ENCODE data around the gene TSN.

The TSN gene

DNA sequence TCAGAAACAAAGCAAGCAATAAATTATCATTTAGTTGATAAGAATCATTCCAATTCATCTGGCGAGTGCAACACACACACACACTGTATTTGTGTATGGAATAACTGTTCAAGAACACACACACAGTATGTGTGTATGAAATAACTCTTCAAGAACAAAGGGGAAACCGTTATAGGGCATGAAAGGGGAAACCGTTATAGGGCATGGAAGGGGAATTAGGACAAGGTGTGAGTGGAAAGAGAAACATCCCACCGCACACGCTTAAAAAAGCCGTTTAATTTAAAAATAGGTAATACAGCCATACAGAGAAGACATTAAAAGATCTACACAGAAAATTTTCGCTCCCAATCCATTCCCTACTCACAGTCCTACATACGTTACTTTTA, 607 bp upstream of the TSN start:
- Histone ChIP-seq H3K4me2 (ENCODE audit: low read depth, low read length, poor library complexity, severe bottlenecking) (peak overlapping the region; percentile 89), H3K9me2 (replicated peaks; ENCODE audit: low read depth, low read length) (no peaks in the 10 kb centered on the region), H2AFZ (ENCODE audit: low read length) (peak overlapping the region; percentile 66; the same call in 1 of the 2 replicates), H3K9ac (ENCODE audit: low read depth, low read length, poor library complexity, severe bottlenecking) (peak overlapping the region; percentile 79), H3F3A (ENCODE audit: low read depth) (no peaks in the 10 kb centered on the region), H3K9me3 (ENCODE audit: insufficient read depth, low read depth, low read length) (no peaks in the 10 kb centered on the region), H3K36me3 (ENCODE audit: insufficient read depth, low read length) (peaks cover 3% of the 10 kb centered on the region; the same call in 1 of the 2 replicates), H3K4me1 (ENCODE audit: insufficient read depth, low read length, poor library complexity, severe bottlenecking) (peaks cover 25% of the 10 kb centered on the region), H3K27me3 (ENCODE audit: insufficient read depth, low read length, poor library complexity, severe bottlenecking) (no peaks in the 10 kb centered on the region), H3K4me3 (ENCODE audit: low read length, poor library complexity, severe bottlenecking) (peak overlapping the region; percentile 100), H3K79me2 (ENCODE audit: insufficient read depth, low read length) (peaks cover 55% of the 10 kb centered on the region), H4K20me1 (ENCODE audit: insufficient read depth, low read length, poor library complexity, severe bottlenecking) (peaks cover 27% of the 10 kb centered on the region)
- TF ChIP-seq, protein P1, sequence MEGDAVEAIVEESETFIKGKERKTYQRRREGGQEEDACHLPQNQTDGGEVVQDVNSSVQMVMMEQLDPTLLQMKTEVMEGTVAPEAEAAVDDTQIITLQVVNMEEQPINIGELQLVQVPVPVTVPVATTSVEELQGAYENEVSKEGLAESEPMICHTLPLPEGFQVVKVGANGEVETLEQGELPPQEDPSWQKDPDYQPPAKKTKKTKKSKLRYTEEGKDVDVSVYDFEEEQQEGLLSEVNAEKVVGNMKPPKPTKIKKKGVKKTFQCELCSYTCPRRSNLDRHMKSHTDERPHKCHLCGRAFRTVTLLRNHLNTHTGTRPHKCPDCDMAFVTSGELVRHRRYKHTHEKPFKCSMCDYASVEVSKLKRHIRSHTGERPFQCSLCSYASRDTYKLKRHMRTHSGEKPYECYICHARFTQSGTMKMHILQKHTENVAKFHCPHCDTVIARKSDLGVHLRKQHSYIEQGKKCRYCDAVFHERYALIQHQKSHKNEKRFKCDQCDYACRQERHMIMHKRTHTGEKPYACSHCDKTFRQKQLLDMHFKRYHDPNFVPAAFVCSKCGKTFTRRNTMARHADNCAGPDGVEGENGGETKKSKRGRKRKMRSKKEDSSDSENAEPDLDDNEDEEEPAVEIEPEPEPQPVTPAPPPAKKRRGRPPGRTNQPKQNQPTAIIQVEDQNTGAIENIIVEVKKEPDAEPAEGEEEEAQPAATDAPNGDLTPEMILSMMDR (conservative IDR thresholded peaks at IDR 0.05; ENCODE audit: low read length): no peak
- TF ChIP-seq EZH2phosphoT487 (IDR thresholded peaks at IDR 0.05; ENCODE audit: borderline replicate concordance): no peak

DNA sequence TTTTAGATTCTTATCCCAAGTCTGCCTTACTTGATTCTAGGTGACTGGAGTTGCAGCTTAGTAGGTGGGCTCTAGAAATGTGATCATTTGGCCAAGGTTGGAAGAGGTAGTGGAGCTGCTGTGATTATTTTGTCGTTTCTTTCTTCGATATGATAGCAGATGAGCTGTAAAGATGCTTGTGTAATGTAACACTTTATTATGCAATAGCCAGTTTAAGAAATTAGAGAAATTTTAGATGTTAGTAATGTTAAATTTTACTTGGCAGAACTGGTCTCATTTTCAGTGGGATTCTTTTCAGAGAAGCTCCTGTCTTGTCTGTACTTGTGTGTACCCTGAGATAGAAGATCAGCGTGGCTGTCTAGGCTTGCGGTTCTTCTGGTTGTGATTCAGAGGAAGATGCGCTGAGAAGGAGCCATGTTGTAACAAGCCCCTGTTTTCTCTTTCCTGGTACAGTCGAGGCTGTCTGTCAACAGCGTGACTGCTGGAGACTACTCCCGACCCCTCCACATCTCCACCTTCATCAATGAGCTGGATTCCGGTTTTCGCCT, 9.3 kb downstream of the TSN start:
- Histone ChIP-seq H3K9ac (ENCODE audit: low read depth, low read length, poor library complexity, severe bottlenecking) (no peak overlapping the region), H3K36me3 (ENCODE audit: insufficient read depth, low read length) (peaks cover 71% of the 10 kb centered on the region)

DNA sequence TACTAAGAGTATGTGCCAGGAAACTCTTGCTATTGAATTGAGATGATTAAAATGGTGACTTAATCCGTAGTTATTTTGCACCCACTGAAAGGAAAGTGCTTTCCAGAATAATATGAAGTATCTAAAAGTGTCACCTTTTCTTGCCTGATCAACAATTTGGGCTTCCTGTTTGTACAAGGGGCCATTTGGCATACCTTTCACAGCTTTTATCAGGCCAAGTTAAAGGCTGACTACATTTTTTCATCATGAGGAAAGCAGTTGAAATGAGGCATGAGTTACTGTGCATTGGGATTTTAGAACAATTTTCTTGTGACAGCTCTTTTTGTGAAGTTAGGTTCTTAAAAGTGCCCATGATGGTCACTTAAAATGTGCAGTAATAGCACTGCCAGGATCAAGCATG, 11.2 kb downstream of the TSN start:
- no peak overlapping the region for H3K4me2 ChIP-seq (ENCODE audit: low read depth, low read length, poor library complexity, severe bottlenecking)
- no peak for TF ChIP-seq EZH2phosphoT487 (IDR thresholded peaks at IDR 0.05; ENCODE audit: borderline replicate concordance)
- TF ChIP-seq, protein P1 (conservative IDR thresholded peaks at IDR 0.05; ENCODE audit: low read length): no peak
- no peaks in the 10 kb centered on the region for H3K79me2 ChIP-seq (ENCODE audit: insufficient read depth, low read length)
- no peak overlapping the region for H2AFZ ChIP-seq (ENCODE audit: low read length)
- H3K9me2 ChIP-seq (replicated peaks; ENCODE audit: low read depth, low read length): no peaks in the 10 kb centered on the region
- no peaks in the 10 kb centered on the region for H3F3A ChIP-seq (ENCODE audit: low read depth)
- no peaks in the 10 kb centered on the region for H4K20me1 ChIP-seq (ENCODE audit: insufficient read depth, low read length, poor library complexity, severe bottlenecking)
- no peak overlapping the region for H3K4me3 ChIP-seq (ENCODE audit: low read length, poor library complexity, severe bottlenecking)
- H3K9me3 ChIP-seq (ENCODE audit: insufficient read depth, low read depth, low read length): no peaks in the 10 kb centered on the region
- H3K27me3 ChIP-seq (ENCODE audit: insufficient read depth, low read length, poor library complexity, severe bottlenecking): no peaks in the 10 kb centered on the region
- peaks cover 57% of the 10 kb centered on the region for H3K36me3 ChIP-seq (ENCODE audit: insufficient read depth, low read length)
- H3K9ac ChIP-seq (ENCODE audit: low read depth, low read length, poor library complexity, severe bottlenecking): no peak overlapping the region
- H3K4me1 ChIP-seq (ENCODE audit: insufficient read depth, low read length, poor library complexity, severe bottlenecking): no peaks in the 10 kb centered on the region

More for the DNA sequence above, 9.3 kb downstream of the TSN start:
- Histone ChIP-seq H3K79me2 (ENCODE audit: insufficient read depth, low read length) (peaks cover 7% of the 10 kb centered on the region; the same call in 1 of the 2 replicates), H4K20me1 (ENCODE audit: insufficient read depth, low read length, poor library complexity, severe bottlenecking) (peaks cover 4% of the 10 kb centered on the region), H3K4me2 (ENCODE audit: low read depth, low read length, poor library complexity, severe bottlenecking) (no peak overlapping the region), H2AFZ (ENCODE audit: low read length) (no peak overlapping the region), H3K27me3 (ENCODE audit: insufficient read depth, low read length, poor library complexity, severe bottlenecking) (no peaks in the 10 kb centered on the region), H3K4me1 (ENCODE audit: insufficient read depth, low read length, poor library complexity, severe bottlenecking) (no peaks in the 10 kb centered on the region), H3K4me3 (ENCODE audit: low read length, poor library complexity, severe bottlenecking) (no peak overlapping the region), H3F3A (ENCODE audit: low read depth) (no peaks in the 10 kb centered on the region), H3K9me2 (replicated peaks; ENCODE audit: low read depth, low read length) (no peaks in the 10 kb centered on the region), H3K9me3 (ENCODE audit: insufficient read depth, low read depth, low read length) (no peaks in the 10 kb centered on the region)
- TF ChIP-seq, protein P1 (conservative IDR thresholded peaks at IDR 0.05; ENCODE audit: low read length): no peak
- no peak for TF ChIP-seq EZH2phosphoT487 (IDR thresholded peaks at IDR 0.05; ENCODE audit: borderline replicate concordance)

Data from Loucy (cell line).